Measurements from ENCODE around the gene TMEM134.

TMEM134 gene

DNA sequence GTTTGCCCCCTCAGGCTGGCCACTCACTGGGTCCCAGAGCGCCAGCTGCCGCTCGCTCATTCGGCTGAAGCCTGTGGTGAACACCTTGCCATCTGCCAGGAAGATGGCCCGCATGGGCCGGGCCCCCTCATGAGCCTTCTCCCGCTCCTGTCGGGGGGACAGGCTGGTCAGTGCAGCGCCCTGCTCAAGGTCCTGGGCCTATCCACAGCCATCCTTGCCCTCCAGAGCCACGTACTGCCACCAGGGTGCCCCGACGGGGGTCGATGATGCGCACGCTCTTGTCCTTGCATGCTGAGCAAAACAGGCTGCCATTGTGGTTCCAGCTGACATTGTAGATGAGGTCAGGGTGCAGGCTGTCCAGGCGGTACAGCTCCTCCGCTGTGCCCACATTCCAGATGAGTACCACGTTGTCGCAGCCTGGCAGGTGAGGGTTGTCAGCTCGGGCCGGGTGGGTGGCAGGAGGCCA, 27.9 kb downstream of the TMEM134 start:
- TF ChIP-seq, protein P1, sequence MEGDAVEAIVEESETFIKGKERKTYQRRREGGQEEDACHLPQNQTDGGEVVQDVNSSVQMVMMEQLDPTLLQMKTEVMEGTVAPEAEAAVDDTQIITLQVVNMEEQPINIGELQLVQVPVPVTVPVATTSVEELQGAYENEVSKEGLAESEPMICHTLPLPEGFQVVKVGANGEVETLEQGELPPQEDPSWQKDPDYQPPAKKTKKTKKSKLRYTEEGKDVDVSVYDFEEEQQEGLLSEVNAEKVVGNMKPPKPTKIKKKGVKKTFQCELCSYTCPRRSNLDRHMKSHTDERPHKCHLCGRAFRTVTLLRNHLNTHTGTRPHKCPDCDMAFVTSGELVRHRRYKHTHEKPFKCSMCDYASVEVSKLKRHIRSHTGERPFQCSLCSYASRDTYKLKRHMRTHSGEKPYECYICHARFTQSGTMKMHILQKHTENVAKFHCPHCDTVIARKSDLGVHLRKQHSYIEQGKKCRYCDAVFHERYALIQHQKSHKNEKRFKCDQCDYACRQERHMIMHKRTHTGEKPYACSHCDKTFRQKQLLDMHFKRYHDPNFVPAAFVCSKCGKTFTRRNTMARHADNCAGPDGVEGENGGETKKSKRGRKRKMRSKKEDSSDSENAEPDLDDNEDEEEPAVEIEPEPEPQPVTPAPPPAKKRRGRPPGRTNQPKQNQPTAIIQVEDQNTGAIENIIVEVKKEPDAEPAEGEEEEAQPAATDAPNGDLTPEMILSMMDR (IDR thresholded peaks at IDR 0.05; ENCODE audit: extremely low read depth, insufficient read depth, missing control alignments) = no peak
- no peak for DNase-seq (ENCODE audit: low spot score)
- in situ Hi-C loops (cut with MboI; ENCODE audit: low pct_unique_long_range_greater_than_20kb, low sequenced_read_pairs, unreplicated experiment) = no loop called here

DNA sequence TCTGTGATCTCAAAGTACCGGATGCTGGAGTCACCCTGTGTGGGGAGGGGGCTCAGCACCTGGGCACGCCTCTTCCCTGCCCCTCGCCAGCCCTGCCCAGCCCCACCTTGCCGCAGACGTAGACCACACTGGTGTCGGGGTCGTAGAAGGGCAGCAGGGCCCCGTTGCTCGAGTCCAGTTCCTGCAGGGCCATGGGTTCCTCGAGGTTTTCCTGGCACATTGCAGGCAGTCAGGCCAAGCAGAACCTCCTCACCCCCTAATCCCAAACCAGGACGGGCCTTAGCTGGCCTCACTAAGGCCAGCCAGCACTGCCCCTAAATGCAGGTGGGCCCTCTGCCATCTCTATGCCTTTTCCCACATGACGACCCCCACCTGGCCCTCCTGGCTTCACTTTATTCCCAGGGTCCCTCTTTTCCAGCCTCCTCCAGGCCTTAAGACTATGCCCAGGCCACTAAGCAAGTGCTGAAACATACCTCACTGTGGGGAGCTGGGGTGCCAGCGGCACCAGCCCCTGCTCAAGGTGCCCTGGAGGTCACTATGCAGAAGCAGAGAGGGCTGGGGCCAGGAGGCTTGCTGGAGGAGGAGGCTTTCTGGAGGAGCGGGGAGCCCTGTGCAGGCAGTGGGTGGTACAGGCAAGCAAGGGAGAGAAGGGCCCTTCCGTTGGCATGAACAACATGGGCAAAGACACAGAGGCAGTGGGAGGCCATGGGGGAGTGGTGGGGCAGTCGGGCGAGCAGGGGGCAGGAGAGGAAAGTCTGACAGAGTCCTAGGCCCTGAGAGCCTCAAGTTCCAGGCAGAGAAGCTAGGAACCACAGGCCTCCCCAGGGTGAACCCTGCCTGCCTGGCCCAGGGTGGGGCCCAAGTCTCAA, 28.6 kb downstream of the TMEM134 start:
- in situ Hi-C loops (cut with MboI; ENCODE audit: low pct_unique_long_range_greater_than_20kb, low sequenced_read_pairs, unreplicated experiment) = no loop called here

DNA sequence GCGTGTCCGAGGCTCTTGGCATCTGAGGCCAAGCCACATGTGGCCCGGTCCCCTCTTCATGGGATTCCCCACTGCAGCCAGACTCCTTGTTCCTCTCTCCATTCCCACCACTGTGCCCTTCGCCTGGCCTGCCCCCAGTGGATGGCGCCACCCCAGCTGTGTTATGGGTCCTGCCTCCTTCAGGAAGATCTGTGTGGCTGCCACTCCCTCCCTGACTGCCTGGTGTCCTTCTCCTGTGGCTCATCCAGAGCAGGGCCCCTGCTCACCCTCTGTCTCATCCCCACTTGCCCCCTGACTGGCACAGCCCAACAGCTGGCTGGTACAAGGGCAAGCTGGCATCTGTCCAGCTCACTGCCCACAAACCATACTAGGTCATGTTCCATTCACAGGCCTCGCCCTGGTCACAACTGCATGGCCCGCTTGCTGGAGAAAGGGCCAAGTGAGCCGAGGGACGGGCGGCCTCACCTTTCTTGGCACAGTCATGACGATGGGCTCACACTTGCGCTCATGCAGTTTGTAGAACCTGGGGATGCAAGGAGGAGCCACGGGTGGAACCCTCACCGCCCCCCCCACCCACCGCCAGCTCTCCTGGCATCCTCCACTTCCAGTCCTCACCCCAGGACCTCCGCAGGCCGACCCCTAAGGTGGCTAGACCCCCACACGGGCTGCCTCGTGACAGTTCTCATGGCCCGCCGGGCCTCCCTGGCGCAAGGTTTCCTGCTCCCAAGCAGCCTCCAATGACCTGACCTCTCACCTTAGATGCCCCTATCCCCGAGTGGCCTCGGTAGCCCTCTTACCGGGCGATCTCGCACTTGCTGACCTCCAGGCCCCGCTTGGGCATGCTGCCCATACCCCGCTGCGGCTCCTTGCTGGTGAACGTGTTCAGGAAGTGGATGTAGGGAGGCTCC, 29.5 kb downstream of the TMEM134 start:
- in situ Hi-C loops (cut with MboI; ENCODE audit: low pct_unique_long_range_greater_than_20kb, low sequenced_read_pairs, unreplicated experiment) = no loop called here
- DNase-seq (ENCODE audit: low spot score) = no peak
- TF ChIP-seq, protein P1 (IDR thresholded peaks at IDR 0.05; ENCODE audit: extremely low read depth, insufficient read depth, missing control alignments) = peak; percentile 49

More for the DNA sequence above, 28.6 kb downstream of the TMEM134 start:
- TF ChIP-seq, protein P1 (IDR thresholded peaks at IDR 0.05; ENCODE audit: extremely low read depth, insufficient read depth, missing control alignments) = no peak
- no peak for DNase-seq (ENCODE audit: low spot score)

DNA sequence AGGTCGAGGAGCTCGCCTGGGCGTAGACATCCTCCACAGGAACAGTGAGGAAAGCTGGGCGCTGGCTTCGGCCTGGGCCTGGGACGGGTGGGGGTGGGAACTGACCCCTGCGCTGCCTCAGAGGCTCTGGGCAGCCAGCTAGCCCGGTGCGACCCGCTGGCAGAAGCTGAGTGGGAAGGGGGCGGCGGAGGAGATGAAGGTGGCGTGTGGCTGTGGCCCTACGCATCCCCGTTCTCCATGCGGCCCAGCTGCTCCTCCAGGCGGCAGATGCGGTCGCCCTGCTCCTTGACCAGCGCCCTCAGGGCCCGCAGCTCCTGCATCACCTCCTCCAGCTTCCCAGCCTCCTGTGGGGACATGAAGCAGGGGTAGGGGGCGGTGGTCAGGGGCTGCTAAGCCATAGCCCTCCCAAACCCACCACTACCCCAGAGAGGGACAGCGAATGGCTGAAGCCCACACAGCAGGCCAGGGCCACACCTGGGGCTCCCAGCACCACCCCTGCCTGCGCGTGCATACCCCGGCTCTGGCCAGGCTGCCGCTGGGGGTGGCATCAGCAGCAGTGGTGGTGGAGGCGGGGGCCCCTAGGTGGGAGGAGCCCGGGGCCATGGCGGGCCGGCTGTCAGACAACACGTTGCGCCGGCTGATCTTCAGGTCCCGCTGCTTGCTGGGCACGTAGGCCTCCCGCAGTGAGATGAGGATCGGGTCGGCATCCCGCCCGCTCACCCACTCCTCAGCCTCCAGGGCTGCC, 30.7 kb downstream of the TMEM134 start:
- DNase-seq (ENCODE audit: low spot score) = no peak
- in situ Hi-C loops (cut with MboI; ENCODE audit: low pct_unique_long_range_greater_than_20kb, low sequenced_read_pairs, unreplicated experiment) = no loop called here
- TF ChIP-seq, protein P1 (IDR thresholded peaks at IDR 0.05; ENCODE audit: extremely low read depth, insufficient read depth, missing control alignments) = no peak

DNA sequence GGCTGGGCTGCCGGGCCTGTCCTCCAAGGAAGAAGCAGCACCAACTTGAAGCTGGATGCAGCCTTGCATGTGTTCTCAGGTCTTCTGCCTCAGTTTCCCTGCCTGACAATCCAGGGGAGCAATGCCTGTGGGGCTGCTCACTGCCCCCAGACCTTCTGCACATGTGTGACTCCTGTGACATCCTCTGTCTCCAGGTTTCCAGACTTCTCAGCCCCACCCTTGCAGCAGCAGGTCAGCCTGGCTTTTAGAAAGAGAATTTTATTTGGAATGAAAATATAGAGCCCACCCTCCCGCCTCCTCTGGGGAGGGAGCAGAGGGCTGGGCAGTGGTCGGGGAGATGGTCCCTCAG, 31.3 kb downstream of the TMEM134 start:
- no peak for DNase-seq (ENCODE audit: low spot score)
- TF ChIP-seq, protein P1 (IDR thresholded peaks at IDR 0.05; ENCODE audit: extremely low read depth, insufficient read depth, missing control alignments) = no peak
- in situ Hi-C loops (cut with MboI; ENCODE audit: low pct_unique_long_range_greater_than_20kb, low sequenced_read_pairs, unreplicated experiment) = no loop called here
